ENCODE measurements around the gene CAT.
"Not testable (repeated sequence)": the region's sequence is repeated elsewhere in the genome, so short reads cannot be mapped to it uniquely, and the experiment has no call there.

CAT gene

GRCh38 chr11:34423300-34423699 is 15.4 kb upstream of the CAT start:
- H3K9me3 ChIP-seq (ENCODE audit: control insufficient read depth, low read length) = no peaks in the 10 kb centered on the region
- no peak overlapping the region for H3K27ac ChIP-seq (ENCODE audit: insufficient read depth, low read length, poor library complexity, severe bottlenecking)
- DNase-seq = no peak
- no peaks in the 10 kb centered on the region for H3K27me3 ChIP-seq (replicated peaks; ENCODE audit: control insufficient read depth, insufficient read depth, low read length, poor library complexity, severe bottlenecking)
- no peak overlapping the region for H3K4me3 ChIP-seq (ENCODE audit: insufficient read depth, low read depth, low read length, poor library complexity, severe bottlenecking)
- no peaks in the 10 kb centered on the region for H3K36me3 ChIP-seq (ENCODE audit: control insufficient read depth, insufficient read depth, low read length)
- H3K4me1 ChIP-seq (ENCODE audit: control insufficient read depth, insufficient read depth, low read length, poor library complexity, severe bottlenecking) = no peaks in the 10 kb centered on the region

- not testable (repeated sequence) for DNase-seq; H3K27me3 ChIP-seq (replicated peaks; ENCODE audit: control insufficient read depth, insufficient read depth, low read length, poor library complexity, severe bottlenecking); H3K36me3 ChIP-seq (ENCODE audit: control insufficient read depth, insufficient read depth, low read length); H3K9me3 ChIP-seq (ENCODE audit: control insufficient read depth, low read length); H3K27ac ChIP-seq (ENCODE audit: insufficient read depth, low read length, poor library complexity, severe bottlenecking); H3K4me3 ChIP-seq (ENCODE audit: insufficient read depth, low read depth, low read length, poor library complexity, severe bottlenecking); H3K4me1 ChIP-seq (ENCODE audit: control insufficient read depth, insufficient read depth, low read length, poor library complexity, severe bottlenecking)
Measured at GRCh38 chr11:34424826-34425225, 13.9 kb upstream of the CAT start.

- Histone ChIP-seq H3K27me3 (replicated peaks; ENCODE audit: control insufficient read depth, insufficient read depth, low read length, poor library complexity, severe bottlenecking) (no peaks in the 10 kb centered on the region), H3K9me3 (ENCODE audit: control insufficient read depth, low read length) (no peaks in the 10 kb centered on the region), H3K4me1 (ENCODE audit: control insufficient read depth, insufficient read depth, low read length, poor library complexity, severe bottlenecking) (no peaks in the 10 kb centered on the region), H3K4me3 (ENCODE audit: insufficient read depth, low read depth, low read length, poor library complexity, severe bottlenecking) (no peak overlapping the region), H3K27ac (ENCODE audit: insufficient read depth, low read length, poor library complexity, severe bottlenecking) (no peak overlapping the region), H3K36me3 (ENCODE audit: control insufficient read depth, insufficient read depth, low read length) (no peaks in the 10 kb centered on the region)
- no peak for DNase-seq
Measured at GRCh38 chr11:34425360-34425759, 13.4 kb upstream of the CAT start.

- Histone ChIP-seq H3K36me3 (ENCODE audit: control insufficient read depth, insufficient read depth, low read length) (no peaks in the 10 kb centered on the region), H3K27me3 (replicated peaks; ENCODE audit: control insufficient read depth, insufficient read depth, low read length, poor library complexity, severe bottlenecking) (no peaks in the 10 kb centered on the region), H3K27ac (ENCODE audit: insufficient read depth, low read length, poor library complexity, severe bottlenecking) (no peak overlapping the region), H3K9me3 (ENCODE audit: control insufficient read depth, low read length) (no peaks in the 10 kb centered on the region), H3K4me1 (ENCODE audit: control insufficient read depth, insufficient read depth, low read length, poor library complexity, severe bottlenecking) (no peaks in the 10 kb centered on the region), H3K4me3 (ENCODE audit: insufficient read depth, low read depth, low read length, poor library complexity, severe bottlenecking) (no peak overlapping the region)
- DNase-seq = no peak
Measured at GRCh38 chr11:34425867-34426266, 12.9 kb upstream of the CAT start.

- Histone ChIP-seq H3K36me3 (ENCODE audit: control insufficient read depth, insufficient read depth, low read length) (no peaks in the 10 kb centered on the region), H3K9me3 (ENCODE audit: control insufficient read depth, low read length) (no peaks in the 10 kb centered on the region), H3K4me3 (ENCODE audit: insufficient read depth, low read depth, low read length, poor library complexity, severe bottlenecking) (no peak overlapping the region), H3K27me3 (replicated peaks; ENCODE audit: control insufficient read depth, insufficient read depth, low read length, poor library complexity, severe bottlenecking) (no peaks in the 10 kb centered on the region), H3K27ac (ENCODE audit: insufficient read depth, low read length, poor library complexity, severe bottlenecking) (no peak overlapping the region), H3K4me1 (ENCODE audit: control insufficient read depth, insufficient read depth, low read length, poor library complexity, severe bottlenecking) (no peaks in the 10 kb centered on the region)
- DNase-seq = no peak
Measured at GRCh38 chr11:34426766-34427185, 12.0 kb upstream of the CAT start.

GRCh38 chr11:34427186-34427805 is 11.4 kb upstream of the CAT start:
- Histone ChIP-seq H3K36me3 (ENCODE audit: control insufficient read depth, insufficient read depth, low read length) (no peaks in the 10 kb centered on the region), H3K27me3 (replicated peaks; ENCODE audit: control insufficient read depth, insufficient read depth, low read length, poor library complexity, severe bottlenecking) (no peaks in the 10 kb centered on the region), H3K4me3 (ENCODE audit: insufficient read depth, low read depth, low read length, poor library complexity, severe bottlenecking) (no peak overlapping the region), H3K9me3 (ENCODE audit: control insufficient read depth, low read length) (no peaks in the 10 kb centered on the region), H3K4me1 (ENCODE audit: control insufficient read depth, insufficient read depth, low read length, poor library complexity, severe bottlenecking) (no peaks in the 10 kb centered on the region), H3K27ac (ENCODE audit: insufficient read depth, low read length, poor library complexity, severe bottlenecking) (no peak overlapping the region)
- no peak for DNase-seq

- Histone ChIP-seq H3K27ac (ENCODE audit: insufficient read depth, low read length, poor library complexity, severe bottlenecking) (no peak overlapping the region), H3K4me3 (ENCODE audit: insufficient read depth, low read depth, low read length, poor library complexity, severe bottlenecking) (no peak overlapping the region), H3K4me1 (ENCODE audit: control insufficient read depth, insufficient read depth, low read length, poor library complexity, severe bottlenecking) (no peaks in the 10 kb centered on the region), H3K9me3 (ENCODE audit: control insufficient read depth, low read length) (no peaks in the 10 kb centered on the region), H3K36me3 (ENCODE audit: control insufficient read depth, insufficient read depth, low read length) (no peaks in the 10 kb centered on the region), H3K27me3 (replicated peaks; ENCODE audit: control insufficient read depth, insufficient read depth, low read length, poor library complexity, severe bottlenecking) (no peaks in the 10 kb centered on the region)
- no peak for DNase-seq
Measured at GRCh38 chr11:34431979-34432378, 6.8 kb upstream of the CAT start.

- Histone ChIP-seq H3K27me3 (replicated peaks; ENCODE audit: control insufficient read depth, insufficient read depth, low read length, poor library complexity, severe bottlenecking) (no peaks in the 10 kb centered on the region), H3K4me1 (ENCODE audit: control insufficient read depth, insufficient read depth, low read length, poor library complexity, severe bottlenecking) (no peaks in the 10 kb centered on the region), H3K4me3 (ENCODE audit: insufficient read depth, low read depth, low read length, poor library complexity, severe bottlenecking) (no peak overlapping the region), H3K9me3 (ENCODE audit: control insufficient read depth, low read length) (no peaks in the 10 kb centered on the region), H3K36me3 (ENCODE audit: control insufficient read depth, insufficient read depth, low read length) (no peaks in the 10 kb centered on the region), H3K27ac (ENCODE audit: insufficient read depth, low read length, poor library complexity, severe bottlenecking) (no peak overlapping the region)
- DNase-seq = no peak
Measured at GRCh38 chr11:34432822-34433221, 5.9 kb upstream of the CAT start.

GRCh38 chr11:34433899-34434298 is 4.8 kb upstream of the CAT start:
- Histone ChIP-seq H3K36me3 (ENCODE audit: control insufficient read depth, insufficient read depth, low read length) (no peaks in the 10 kb centered on the region), H3K4me1 (ENCODE audit: control insufficient read depth, insufficient read depth, low read length, poor library complexity, severe bottlenecking) (no peaks in the 10 kb centered on the region), H3K9me3 (ENCODE audit: control insufficient read depth, low read length) (no peaks in the 10 kb centered on the region), H3K4me3 (ENCODE audit: insufficient read depth, low read depth, low read length, poor library complexity, severe bottlenecking) (no peak overlapping the region), H3K27me3 (replicated peaks; ENCODE audit: control insufficient read depth, insufficient read depth, low read length, poor library complexity, severe bottlenecking) (no peaks in the 10 kb centered on the region), H3K27ac (ENCODE audit: insufficient read depth, low read length, poor library complexity, severe bottlenecking) (no peak overlapping the region)
- DNase-seq = no peak

- no peaks in the 10 kb centered on the region for H3K36me3 ChIP-seq (ENCODE audit: control insufficient read depth, insufficient read depth, low read length)
- DNase-seq = no peak
- H3K4me1 ChIP-seq (ENCODE audit: control insufficient read depth, insufficient read depth, low read length, poor library complexity, severe bottlenecking) = peaks cover 6% of the 10 kb centered on the region
- no peaks in the 10 kb centered on the region for H3K9me3 ChIP-seq (ENCODE audit: control insufficient read depth, low read length)
- H3K4me3 ChIP-seq (ENCODE audit: insufficient read depth, low read depth, low read length, poor library complexity, severe bottlenecking) = no peak overlapping the region
- H3K27ac ChIP-seq (ENCODE audit: insufficient read depth, low read length, poor library complexity, severe bottlenecking) = no peak overlapping the region
- H3K27me3 ChIP-seq (replicated peaks; ENCODE audit: control insufficient read depth, insufficient read depth, low read length, poor library complexity, severe bottlenecking) = no peaks in the 10 kb centered on the region
Measured at GRCh38 chr11:34437224-34438125, 1.3 kb upstream of the CAT start.

All from effector memory CD4-positive, alpha-beta T cell (primary cell).